ENCODE data around the gene NAGPA. TPM values are rescaled to one million over a fixed set of nuclear protein-coding genes. Genes with fewer than 3 reads are reported as not detected.

Gene NAGPA
- total RNA-seq, 3 donors from 2014 or later (not counting 1 experiment from before 2014, with no cell fraction given): 14.7 to 27.8 (median 23.0) TPM

GRCh38 chr16:5012887-5013286, 20.8 kb downstream of the NAGPA start:
- Mint-ChIP-seq H3K4me3 (no peak overlapping the region), H3K27me3 (ENCODE audit: low read depth in 2 of 2) (peaks cover 8% of the 10 kb centered on the region in 2 donors), H3K4me1 (no peaks in the 10 kb centered on the region), H3K27ac (no peak overlapping the region), H3K36me3 (no peaks in the 10 kb centered on the region), H3K9me3 (no peaks in the 10 kb centered on the region)
- Histone ChIP-seq H3K27ac (ENCODE audit: low read length) (no peak overlapping the region), H3K36me3 (ENCODE audit: control insufficient read depth, insufficient read depth, low read length) (no peaks in the 10 kb centered on the region), H3K27me3 (ENCODE audit: control insufficient read depth, insufficient read depth, low read length) (no peaks in the 10 kb centered on the region), H3K4me3 (ENCODE audit: low read length) (no peak overlapping the region), H3K9me3 (ENCODE audit: control insufficient read depth, insufficient read depth, low read length) (no peaks in the 10 kb centered on the region), H3K4me1 (ENCODE audit: control insufficient read depth, insufficient read depth, low read length) (no peaks in the 10 kb centered on the region)
- DNase-seq (no peak), ATAC-seq (no peak)
- intact Hi-C loops (cut with micrococcal nuclease): no loop called here
- no peak for TF ChIP-seq CTCF (IDR thresholded peaks at IDR 0.05)
- 76% methylated on average over 5 of the region's 6 CpGs for WGBS (ENCODE audit: insufficient coverage)

- H3K9me3 ChIP-seq (ENCODE audit: control insufficient read depth, insufficient read depth, low read length): no peaks in the 10 kb centered on the region
- TF ChIP-seq CTCF (IDR thresholded peaks at IDR 0.05): no peak
- no peaks in the 10 kb centered on the region for H3K36me3 ChIP-seq (ENCODE audit: control insufficient read depth, insufficient read depth, low read length)
- DNase-seq (no peak), ATAC-seq (no peak)
- H3K27ac Mint-ChIP-seq: no peak overlapping the region
- WGBS (ENCODE audit: insufficient coverage): 58% methylated on average over 4 of the region's 4 CpGs
- intact Hi-C loops (cut with micrococcal nuclease): no loop called here
- H3K4me3 Mint-ChIP-seq: no peak overlapping the region
- H3K36me3 Mint-ChIP-seq: no peaks in the 10 kb centered on the region
- no peaks in the 10 kb centered on the region for H3K9me3 Mint-ChIP-seq
- H3K4me3 ChIP-seq (ENCODE audit: low read length): no peak overlapping the region
- H3K27me3 Mint-ChIP-seq (ENCODE audit: low read depth in 2 of 2): peaks cover 8% of the 10 kb centered on the region in 2 donors
- H3K4me1 ChIP-seq (ENCODE audit: control insufficient read depth, insufficient read depth, low read length): no peaks in the 10 kb centered on the region
- H3K27me3 ChIP-seq (ENCODE audit: control insufficient read depth, insufficient read depth, low read length): no peaks in the 10 kb centered on the region
- no peak overlapping the region for H3K27ac ChIP-seq (ENCODE audit: low read length)
- no peaks in the 10 kb centered on the region for H3K4me1 Mint-ChIP-seq
Observed at GRCh38 chr16:5011637-5012036, 22.1 kb downstream of the NAGPA start.

GRCh38 chr16:5010576-5011329, 23.0 kb downstream of the NAGPA start:
- WGBS (ENCODE audit: insufficient coverage): 54% methylated on average over 15 of the region's 15 CpGs
- Histone ChIP-seq H3K4me3 (ENCODE audit: low read length) (no peak overlapping the region), H3K4me1 (ENCODE audit: control insufficient read depth, insufficient read depth, low read length) (no peaks in the 10 kb centered on the region), H3K9me3 (ENCODE audit: control insufficient read depth, insufficient read depth, low read length) (no peaks in the 10 kb centered on the region), H3K27ac (ENCODE audit: low read length) (no peak overlapping the region), H3K27me3 (ENCODE audit: control insufficient read depth, insufficient read depth, low read length) (no peaks in the 10 kb centered on the region), H3K36me3 (ENCODE audit: control insufficient read depth, insufficient read depth, low read length) (no peaks in the 10 kb centered on the region)
- Mint-ChIP-seq H3K4me1 (no peaks in the 10 kb centered on the region), H3K36me3 (no peaks in the 10 kb centered on the region), H3K27ac (no peak overlapping the region), H3K4me3 (no peak overlapping the region), H3K27me3 (ENCODE audit: low read depth in 2 of 2) (peaks cover 8% of the 10 kb centered on the region in 2 donors), H3K9me3 (no peaks in the 10 kb centered on the region)
- no peak for ATAC-seq
- intact Hi-C loops (cut with micrococcal nuclease): no loop called here
- TF ChIP-seq CTCF (IDR thresholded peaks at IDR 0.05): no peak
- DNase-seq: no peak

- DNase-seq: no peak
- intact Hi-C loops (cut with micrococcal nuclease): no loop called here
- no peaks in the 10 kb centered on the region for H3K4me1 Mint-ChIP-seq
- H3K27me3 ChIP-seq (ENCODE audit: control insufficient read depth, insufficient read depth, low read length): no peaks in the 10 kb centered on the region
- no peaks in the 10 kb centered on the region for H3K4me1 ChIP-seq (ENCODE audit: control insufficient read depth, insufficient read depth, low read length)
- H3K27me3 Mint-ChIP-seq (ENCODE audit: low read depth in 2 of 2): peaks cover 8% of the 10 kb centered on the region in 2 donors
- no peaks in the 10 kb centered on the region for H3K36me3 ChIP-seq (ENCODE audit: control insufficient read depth, insufficient read depth, low read length)
- H3K36me3 Mint-ChIP-seq: no peaks in the 10 kb centered on the region
- WGBS (ENCODE audit: insufficient coverage): 86% methylated on average over 18 of the region's 18 CpGs
- H3K27ac ChIP-seq (ENCODE audit: low read length): no peak overlapping the region
- no peak overlapping the region for H3K27ac Mint-ChIP-seq
- H3K9me3 Mint-ChIP-seq: no peaks in the 10 kb centered on the region
- no peak overlapping the region for H3K4me3 ChIP-seq (ENCODE audit: low read length)
- no peak for TF ChIP-seq CTCF (IDR thresholded peaks at IDR 0.05)
- no peaks in the 10 kb centered on the region for H3K9me3 ChIP-seq (ENCODE audit: control insufficient read depth, insufficient read depth, low read length)
- ATAC-seq: no peak
- H3K4me3 Mint-ChIP-seq: no peak overlapping the region
Observed at GRCh38 chr16:5008311-5008731, 25.4 kb downstream of the NAGPA start.
